ENCODE measurements around the gene RNF40.

Gene RNF40

GRCh38 chr16:30766206-30766932 is 4.2 kb downstream of the RNF40 start:
- Mint-ChIP-seq H3K27ac (peak overlapping the region; percentile 1), H3K4me3 (no peak overlapping the region), H3K4me1 (peaks cover 15% of the 10 kb centered on the region), H3K9me3 (no peaks in the 10 kb centered on the region), H3K36me3 (peaks cover 99% of the 10 kb centered on the region)
- ATAC-seq (no peak), DNase-seq (ENCODE audit: low spot score in 2 of 2) (no peak)

- H3K27ac Mint-ChIP-seq, result peak overlapping the region; percentile 1
- no peak for ATAC-seq
- no peak for DNase-seq (ENCODE audit: low spot score in 2 of 2)
- H3K4me1 Mint-ChIP-seq, result peaks cover 18% of the 10 kb centered on the region
- H3K4me3 Mint-ChIP-seq, result no peak overlapping the region
- H3K9me3 Mint-ChIP-seq, result no peaks in the 10 kb centered on the region
- H3K36me3 Mint-ChIP-seq, result peaks cover 100% of the 10 kb centered on the region
These were observed 4.8 kb downstream of the RNF40 start for GRCh38 chr16:30766933-30767284.

- Mint-ChIP-seq H3K36me3 (peaks cover 100% of the 10 kb centered on the region), H3K4me1 (peaks cover 25% of the 10 kb centered on the region), H3K4me3 (no peak overlapping the region), H3K27ac (no peak overlapping the region), H3K9me3 (no peaks in the 10 kb centered on the region)
- DNase-seq (ENCODE audit: low spot score in 2 of 2) (no peak), ATAC-seq (peak; percentile 60)
These were observed 5.8 kb downstream of the RNF40 start for GRCh38 chr16:30767767-30768465.

GRCh38 chr16:30768583-30769181 is 6.6 kb downstream of the RNF40 start:
- Mint-ChIP-seq H3K4me1 (peaks cover 23% of the 10 kb centered on the region), H3K36me3 (peaks cover 100% of the 10 kb centered on the region), H3K9me3 (no peaks in the 10 kb centered on the region), H3K4me3 (no peak overlapping the region), H3K27ac (peak overlapping the region; percentile 37)
- DNase-seq (ENCODE audit: low spot score in 2 of 2) (no peak), ATAC-seq (no peak)

GRCh38 chr16:30769379-30770089 is 7.4 kb downstream of the RNF40 start:
- H3K36me3 Mint-ChIP-seq, result peaks cover 98% of the 10 kb centered on the region
- H3K9me3 Mint-ChIP-seq, result no peaks in the 10 kb centered on the region
- ATAC-seq (no peak), DNase-seq (ENCODE audit: low spot score in 2 of 2) (no peak)
- H3K27ac Mint-ChIP-seq, result peak overlapping the region; percentile 37
- H3K4me1 Mint-ChIP-seq, result peaks cover 22% of the 10 kb centered on the region
- no peak overlapping the region for H3K4me3 Mint-ChIP-seq

- Mint-ChIP-seq H3K27ac (peak overlapping the region; percentile 5), H3K4me1 (peaks cover 36% of the 10 kb centered on the region), H3K36me3 (peaks cover 81% of the 10 kb centered on the region), H3K4me3 (no peak overlapping the region), H3K9me3 (no peaks in the 10 kb centered on the region)
- DNase-seq (ENCODE audit: low spot score in 2 of 2), result no peak
- no peak for ATAC-seq
These were observed 9.6 kb downstream of the RNF40 start for GRCh38 chr16:30771726-30772125.

- Mint-ChIP-seq H3K9me3 (no peaks in the 10 kb centered on the region), H3K27ac (no peak overlapping the region), H3K36me3 (peaks cover 60% of the 10 kb centered on the region), H3K4me1 (peaks cover 43% of the 10 kb centered on the region), H3K4me3 (no peak overlapping the region)
- DNase-seq (ENCODE audit: low spot score in 2 of 2), result no peak
- no peak for ATAC-seq
These were observed 11.7 kb downstream of the RNF40 start for GRCh38 chr16:30773826-30774225.

GRCh38 chr16:30774367-30775130 is 12.4 kb downstream of the RNF40 start:
- Mint-ChIP-seq H3K36me3 (peaks cover 53% of the 10 kb centered on the region), H3K4me3 (peak overlapping the region; percentile 78), H3K27ac (peak overlapping the region; percentile 66), H3K9me3 (no peaks in the 10 kb centered on the region), H3K4me1 (peaks cover 43% of the 10 kb centered on the region)
- DNase-seq (ENCODE audit: low spot score in 2 of 2) (no peak), ATAC-seq (peak; percentile 3)

- Mint-ChIP-seq H3K9me3 (no peaks in the 10 kb centered on the region), H3K27ac (peak overlapping the region; percentile 66), H3K4me3 (peak overlapping the region; percentile 78), H3K36me3 (peaks cover 48% of the 10 kb centered on the region), H3K4me1 (peaks cover 43% of the 10 kb centered on the region)
- no peak for DNase-seq (ENCODE audit: low spot score in 2 of 2)
- ATAC-seq, result no peak
These were observed 12.9 kb downstream of the RNF40 start for GRCh38 chr16:30775131-30775391.

- Mint-ChIP-seq H3K36me3 (peaks cover 42% of the 10 kb centered on the region), H3K4me1 (peaks cover 43% of the 10 kb centered on the region), H3K4me3 (peak overlapping the region; percentile 78), H3K27ac (peak overlapping the region; percentile 66), H3K9me3 (no peaks in the 10 kb centered on the region)
- DNase-seq (ENCODE audit: low spot score in 2 of 2) (peak; percentile 30 to 75), ATAC-seq (peak; percentile 77)
These were observed 13.5 kb downstream of the RNF40 start for GRCh38 chr16:30775392-30776188.

GRCh38 chr16:30777591-30778297 is 15.6 kb downstream of the RNF40 start:
- DNase-seq (ENCODE audit: low spot score in 2 of 2), result no peak
- H3K9me3 Mint-ChIP-seq, result no peaks in the 10 kb centered on the region
- H3K36me3 Mint-ChIP-seq, result peaks cover 28% of the 10 kb centered on the region
- H3K4me1 Mint-ChIP-seq, result peaks cover 32% of the 10 kb centered on the region
- no peak for ATAC-seq
- peak overlapping the region; percentile 66 for H3K27ac Mint-ChIP-seq
- H3K4me3 Mint-ChIP-seq, result peak overlapping the region; percentile 78

- no peak for DNase-seq (ENCODE audit: low spot score in 2 of 2)
- Mint-ChIP-seq H3K4me3 (no peak overlapping the region), H3K36me3 (peaks cover 19% of the 10 kb centered on the region), H3K4me1 (peaks cover 25% of the 10 kb centered on the region), H3K27ac (peak overlapping the region; percentile 69), H3K9me3 (no peaks in the 10 kb centered on the region)
- ATAC-seq, result no peak
These were observed 16.6 kb downstream of the RNF40 start for GRCh38 chr16:30778549-30779244.

GRCh38 chr16:30779596-30779995 is 17.5 kb downstream of the RNF40 start:
- Mint-ChIP-seq H3K27ac (no peak overlapping the region), H3K4me1 (peaks cover 21% of the 10 kb centered on the region), H3K4me3 (no peak overlapping the region), H3K9me3 (no peaks in the 10 kb centered on the region), H3K36me3 (peaks cover 13% of the 10 kb centered on the region)
- DNase-seq (ENCODE audit: low spot score in 2 of 2), result no peak
- ATAC-seq, result no peak

Data from stimulated activated effector memory CD8-positive, alpha-beta T cell treated with anti-CD3 and anti-CD28 coated beads, Interleukin-12 subunit alpha, Interleukin-12 subunit beta, amount 100 ng/mL, for 72 hours (primary cell).